Subcutaneous adipose tissue (tissue), 4 donors: Measurements from ENCODE around the gene NCKAP1. TPM values are rescaled to one million over a fixed set of nuclear protein-coding genes. Genes with fewer than 3 reads are reported as not detected.

Experiments used
- total RNA-seq, 4 donors: library from RNA; depleted of rRNA; stranded (reverse); fragments of >200 nt; gene quantifications; one replicate each; pipeline ENCODE4 v1.1.0, GENCODE V29; 2016
- TF ChIP-seq, protein P1 (sequence below): fragments of 450-650 bp; IDR thresholded peaks from one replicate; pipeline ENCODE4 v1.5.1; 2016; ENCODE audit warnings: low read depth, mild to moderate bottlenecking, control low read depth, antibody characterized with exemption, moderate library complexity

The NCKAP1 gene
- total RNA-seq, 4 donors from 2014 or later, result 123 to 308 (median 157) TPM

DNA sequence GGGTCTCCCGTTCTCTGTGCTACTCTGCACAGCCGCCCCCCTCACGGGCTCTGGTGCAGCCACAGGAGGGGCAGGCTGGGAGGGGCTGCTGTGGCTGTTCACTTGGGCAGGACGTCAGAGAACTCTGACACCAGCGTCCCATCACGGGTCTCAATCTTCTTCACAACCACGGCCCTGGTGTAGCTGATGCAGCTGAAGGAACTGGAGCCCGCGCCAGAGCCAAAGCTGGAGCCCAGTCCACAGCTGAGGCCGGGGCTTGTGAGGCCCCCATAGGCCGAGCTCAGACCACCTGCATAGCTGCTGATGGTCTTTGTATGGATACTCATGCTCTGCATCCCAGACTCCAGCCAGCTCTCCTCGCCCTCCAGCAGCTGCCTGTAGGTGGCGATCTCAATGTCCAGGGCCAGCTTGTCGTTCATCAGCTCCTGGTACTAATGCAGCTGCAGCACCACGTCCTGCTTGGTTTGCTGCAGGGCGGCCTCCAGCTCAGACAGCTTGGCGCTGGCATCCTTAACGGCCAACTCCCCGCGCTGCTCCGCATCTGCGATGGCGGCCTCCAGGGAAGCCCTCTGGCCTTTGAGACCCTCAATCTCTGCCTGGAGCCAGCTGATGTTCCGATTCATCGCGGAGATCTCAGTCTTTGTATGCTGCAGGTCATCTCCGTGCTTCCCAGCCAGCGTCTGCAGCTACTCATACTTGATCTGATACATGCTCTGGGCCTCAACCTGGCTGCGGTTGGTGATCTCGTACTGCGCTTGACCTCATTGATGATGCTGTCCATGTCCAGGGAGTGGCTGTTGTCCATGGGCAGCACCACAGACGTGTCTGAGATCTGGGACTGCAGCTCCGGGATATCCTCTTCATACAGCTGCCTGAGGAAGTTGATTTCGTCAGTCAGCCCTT is 32.9 kb upstream of the NCKAP1 start:
- TF ChIP-seq, protein P1, sequence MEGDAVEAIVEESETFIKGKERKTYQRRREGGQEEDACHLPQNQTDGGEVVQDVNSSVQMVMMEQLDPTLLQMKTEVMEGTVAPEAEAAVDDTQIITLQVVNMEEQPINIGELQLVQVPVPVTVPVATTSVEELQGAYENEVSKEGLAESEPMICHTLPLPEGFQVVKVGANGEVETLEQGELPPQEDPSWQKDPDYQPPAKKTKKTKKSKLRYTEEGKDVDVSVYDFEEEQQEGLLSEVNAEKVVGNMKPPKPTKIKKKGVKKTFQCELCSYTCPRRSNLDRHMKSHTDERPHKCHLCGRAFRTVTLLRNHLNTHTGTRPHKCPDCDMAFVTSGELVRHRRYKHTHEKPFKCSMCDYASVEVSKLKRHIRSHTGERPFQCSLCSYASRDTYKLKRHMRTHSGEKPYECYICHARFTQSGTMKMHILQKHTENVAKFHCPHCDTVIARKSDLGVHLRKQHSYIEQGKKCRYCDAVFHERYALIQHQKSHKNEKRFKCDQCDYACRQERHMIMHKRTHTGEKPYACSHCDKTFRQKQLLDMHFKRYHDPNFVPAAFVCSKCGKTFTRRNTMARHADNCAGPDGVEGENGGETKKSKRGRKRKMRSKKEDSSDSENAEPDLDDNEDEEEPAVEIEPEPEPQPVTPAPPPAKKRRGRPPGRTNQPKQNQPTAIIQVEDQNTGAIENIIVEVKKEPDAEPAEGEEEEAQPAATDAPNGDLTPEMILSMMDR, result no peak

GRCh38 chr2:183069174-183069573 is 30.9 kb upstream of the NCKAP1 start:
- TF ChIP-seq, protein P1, result no peak

DNA sequence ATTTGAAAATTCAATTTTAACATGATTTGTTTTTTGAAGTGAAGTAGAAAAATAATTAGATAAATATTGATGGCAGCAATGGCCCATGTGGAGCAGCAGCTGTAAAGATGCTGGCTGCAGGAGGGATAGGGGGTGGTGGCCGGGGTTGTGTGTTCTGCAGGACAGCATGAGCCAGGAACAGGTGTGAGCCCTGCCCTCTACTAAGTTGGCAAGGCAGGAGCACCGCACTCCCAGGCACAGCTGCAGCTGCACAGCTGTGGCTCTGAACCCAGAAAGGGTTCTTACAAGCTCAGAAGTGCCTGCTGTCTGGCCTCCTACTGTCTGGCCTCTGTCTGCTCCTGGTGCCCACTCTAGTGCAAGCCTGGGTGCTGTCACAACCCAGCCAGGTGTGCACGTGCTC is 30.3 kb upstream of the NCKAP1 start:
- TF ChIP-seq, protein P1, result no peak

DNA sequence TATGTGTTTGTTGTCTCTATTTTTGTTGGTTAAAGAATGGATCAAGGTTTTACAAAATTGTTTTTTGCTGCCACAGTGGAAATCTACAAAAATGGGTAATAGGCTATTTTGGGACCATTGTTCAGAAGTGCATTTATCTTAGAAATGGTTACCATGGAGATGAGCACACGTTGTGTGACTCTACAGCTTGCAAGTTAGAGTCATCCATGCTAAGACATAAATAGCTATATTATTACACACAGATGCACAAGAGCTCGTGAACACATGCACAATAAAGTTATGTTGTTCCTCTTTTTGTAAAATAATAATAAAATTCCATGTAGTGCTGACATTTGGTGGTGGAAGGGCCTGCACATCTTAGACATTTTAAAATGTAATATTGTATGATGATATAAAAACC is 24.8 kb upstream of the NCKAP1 start:
- TF ChIP-seq, protein P1, result no peak

- TF ChIP-seq, protein P1, result no peak
Observed at GRCh38 chr2:183060571-183061231, 22.4 kb upstream of the NCKAP1 start.

GRCh38 chr2:183059561-183059960 is 21.3 kb upstream of the NCKAP1 start:
- TF ChIP-seq, protein P1, result no peak

DNA sequence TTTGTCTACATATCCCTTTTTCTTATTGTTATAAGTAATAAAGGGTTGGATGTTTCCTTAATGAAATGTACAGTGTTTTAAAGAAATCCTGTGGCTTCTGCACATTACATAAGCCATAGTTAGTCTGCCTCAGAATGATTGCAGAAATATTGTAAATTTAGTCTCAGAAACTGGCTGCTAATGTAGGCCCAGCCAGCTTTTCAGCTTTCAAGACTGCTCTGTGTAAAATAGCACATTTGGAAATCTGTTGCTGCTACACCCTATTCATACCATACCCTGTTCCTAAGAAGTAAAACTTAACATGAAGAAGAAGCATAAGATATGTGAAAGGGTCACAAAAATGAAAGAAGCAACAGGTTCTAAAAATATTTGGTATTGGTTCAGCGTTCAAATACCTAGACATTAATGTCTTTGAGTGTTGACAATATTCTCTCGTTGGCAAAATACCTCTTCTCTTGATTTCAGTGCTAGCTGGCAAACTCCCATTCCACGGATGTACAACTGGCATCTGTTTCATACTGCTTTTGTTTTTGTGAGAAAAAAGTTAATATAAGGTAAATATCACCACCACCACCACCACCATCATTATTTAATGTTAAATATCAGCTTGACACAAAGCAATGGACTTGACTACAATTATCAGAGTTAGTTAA is 19.2 kb upstream of the NCKAP1 start:
- TF ChIP-seq, protein P1, result no peak
